HG03045 (cell line): ENCODE results near the gene HAUS5.

Source experiments
- ATAC-seq: cut with Tn5 transposase; IDR thresholded peaks from one replicate; pipeline ENCODE4 v1.9.1; 2021; ENCODE audit warnings: mild to moderate bottlenecking, moderate library complexity; ENCODE audit not compliant: unreplicated experiment

The HAUS5 gene

GRCh38 chr19:35669974-35670373 is 57.4 kb downstream of the HAUS5 start:
- ATAC-seq = no peak

- ATAC-seq = no peak
These were observed 58.2 kb downstream of the HAUS5 start for GRCh38 chr19:35670686-35671085.

GRCh38 chr19:35671818-35672217 is 59.3 kb downstream of the HAUS5 start:
- ATAC-seq = no peak

- ATAC-seq = no peak
These were observed 60.7 kb downstream of the HAUS5 start for GRCh38 chr19:35673121-35673804.
